ENCODE data around the gene SSTR5. TPM values are rescaled to one million over a fixed set of nuclear protein-coding genes. Genes with fewer than 3 reads are reported as not detected.

SSTR5 gene
- total and polyA plus RNA-seq, 10 of the 15 experiments (the other 5 are each of a cell fraction or from before 2014, with no cell fraction given), result not detected

DNA sequence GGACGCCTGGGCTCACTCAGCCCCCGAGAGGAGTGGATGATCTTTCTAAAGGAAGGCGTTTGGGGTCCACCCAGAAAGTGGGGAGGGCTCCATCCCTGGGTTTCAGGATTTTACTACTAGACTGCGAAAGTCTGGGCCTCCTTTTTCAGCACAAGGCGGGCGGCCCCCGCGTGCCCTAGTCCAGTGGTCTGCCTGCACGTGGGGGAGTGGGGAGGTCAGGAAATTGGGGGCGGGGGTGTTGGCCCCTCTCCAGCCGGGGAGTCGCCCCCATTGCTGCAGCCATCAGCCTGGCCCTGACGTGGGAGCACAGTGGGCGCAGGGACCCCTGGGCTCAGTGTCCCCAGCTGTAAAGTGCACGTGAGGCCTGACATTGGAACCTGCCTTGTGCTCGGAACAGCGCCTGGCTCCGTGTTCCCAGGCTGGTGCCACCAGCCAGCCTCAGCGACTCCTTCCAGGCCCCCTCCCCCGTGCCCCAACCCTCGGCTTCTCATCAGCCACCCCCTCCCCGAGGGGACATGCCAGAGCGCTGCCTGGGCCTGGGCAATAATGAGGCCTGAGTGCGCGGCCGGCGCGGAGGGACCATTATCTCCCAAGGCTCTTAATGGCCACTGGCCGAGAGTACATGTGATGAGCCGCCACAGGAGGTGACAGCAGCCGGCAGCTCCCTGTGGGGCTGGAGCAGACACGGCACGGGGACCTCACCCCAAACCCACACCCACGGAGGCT, 25.9 kb downstream of the SSTR5 start:
- no peaks in the 10 kb centered on the region for H3K79me2 ChIP-seq (ENCODE audit: control insufficient read depth, insufficient read depth, low read length)
- WGBS (ENCODE audit: insufficient coverage, insufficient replicate concordance, low lambda C conversion rate, missing lambda C conversion rate), result 41% methylated on average over 33 of the region's 34 CpGs
- H3K9ac ChIP-seq (ENCODE audit: control insufficient read depth, insufficient read depth, low read length), result no peak overlapping the region
- SMC1A ChIA-PET (ENCODE audit: uncharacterized antibody, unreplicated experiment), result no interaction called here
- H3K36me3 ChIP-seq (ENCODE audit: control insufficient read depth in 2 of 2, insufficient read depth in 2 of 2, low read length in 1 of 2), result no peaks in the 10 kb centered on the region
- CTCF ChIA-PET, result no interaction called here
- no TSS peak for BruUV-seq (replicated peaks)
- no peak for TF ChIP-seq RAD51 (IDR thresholded peaks at IDR 0.05)
- no peak for TF ChIP-seq MYB (IDR thresholded peaks at IDR 0.05; ENCODE audit: borderline replicate concordance, low read depth, low read length)
- TF ChIP-seq YY1 (IDR thresholded peaks at IDR 0.05; ENCODE audit: low read depth, low read length), result no peak
- no peak for TF ChIP-seq CEBPZ (IDR thresholded peaks at IDR 0.05; ENCODE audit: low read depth, low read length)
- TF ChIP-seq NR2F1 (conservative IDR thresholded peaks at IDR 0.05), result no peak
- TF ChIP-seq RB1 (IDR thresholded peaks at IDR 0.05; ENCODE audit: borderline replicate concordance), result no peak
- no peak for TF ChIP-seq ZZZ3 (IDR thresholded peaks at IDR 0.05; ENCODE audit: control insufficient read depth, insufficient read length, low read depth)
- TF ChIP-seq WRNIP1 (IDR thresholded peaks at IDR 0.05; ENCODE audit: borderline replicate concordance, low read depth, low read length), result no peak
- no peak for TF ChIP-seq HDAC2 (IDR thresholded peaks at IDR 0.05)
- TF ChIP-seq SIN3A (IDR thresholded peaks at IDR 0.05; ENCODE audit: low read depth, low read length), result no peak
- no peak overlapping the region for H3K4me2 ChIP-seq (ENCODE audit: control insufficient read depth, insufficient read depth)
- intact Hi-C loops (cut with micrococcal nuclease; ENCODE audit: unreplicated experiment) (no loop called here), in situ Hi-C loops (cut with MboI) (no loop called here)
- DNase-seq (ENCODE audit: low read depth, low spot score), result no peak
- H3K9me3 ChIP-seq (replicated peaks; ENCODE audit: control insufficient read depth, insufficient read depth, low read length), result no peaks in the 10 kb centered on the region
- no peaks in the 10 kb centered on the region for H4K20me1 ChIP-seq (ENCODE audit: control insufficient read depth, insufficient read depth)
- no peak overlapping the region for H3K27ac ChIP-seq (ENCODE audit: control insufficient read depth, insufficient read depth)
- no peak for FAIRE-seq
- no peak overlapping the region for H3K4me3 ChIP-seq
- POLR2A ChIA-PET, result no interaction called here
- no peaks in the 10 kb centered on the region for H3K27me3 ChIP-seq (replicated peaks in 1 of 2; ENCODE audit: control insufficient read depth in 2 of 2, insufficient read depth in 2 of 2, low read length in 1 of 2)
- RAD21 ChIA-PET (ENCODE audit: unreplicated experiment), result no interaction called here
- no peak overlapping the region for H2AFZ ChIP-seq (ENCODE audit: control insufficient read depth, low read depth, low read length)
- ATAC-seq, result no peak
- no peaks in the 10 kb centered on the region for H3K4me1 ChIP-seq (ENCODE audit: control insufficient read depth, insufficient read depth, low read length)

All from GM12878 (cell line).